ENCODE data around the gene NISCH. TPM values are rescaled to one million over a fixed set of nuclear protein-coding genes. Genes with fewer than 3 reads are reported as not detected.

NISCH gene
- polyA plus RNA-seq, 3 donors, result 9.7 to 106 (median 13.1) TPM

- Histone ChIP-seq H3K27me3 (ENCODE audit: control insufficient read depth in 2 of 2, insufficient read depth in 2 of 2, low read length in 2 of 2) (no peaks in the 10 kb centered on the region), H3K4me3 (replicated peaks in 1 of 3; ENCODE audit: low read depth in 2 of 3, low read length in 3 of 3) (no peak overlapping the region), H3K9me3 (replicated peaks in 1 of 2; ENCODE audit: control insufficient read depth in 1 of 2, insufficient read depth in 1 of 2, low read length in 2 of 2) (no peaks in the 10 kb centered on the region), H3K79me2 (ENCODE audit: insufficient read depth, low read length) (no peaks in the 10 kb centered on the region), H3K4me2 (replicated peaks; ENCODE audit: extremely low read depth, low read length, poor library complexity, severe bottlenecking) (no peak overlapping the region), H3K9ac (ENCODE audit: insufficient read depth, low read length, poor library complexity, severe bottlenecking) (no peak overlapping the region), H3K27ac (ENCODE audit: low read depth in 1 of 2, low read length in 2 of 2) (no peak overlapping the region), H2AFZ (ENCODE audit: insufficient read depth, low read depth, low read length, poor library complexity, severe bottlenecking) (no peak overlapping the region), H3K36me3 (replicated peaks in 1 of 2; ENCODE audit: control insufficient read depth in 1 of 2, insufficient read depth in 2 of 2, low read length in 2 of 2) (peaks cover 99% of the 10 kb centered on the region in 2 donors), H3K4me1 (ENCODE audit: control insufficient read depth in 1 of 2, insufficient read depth in 2 of 2, low read length in 2 of 2) (no peaks in the 10 kb centered on the region), H4K20me1 (ENCODE audit: insufficient read depth, low read length) (peaks cover 15% of the 10 kb centered on the region)
- no peak overlapping the region for H3K27ac Mint-ChIP-seq
- H3K9me3 Mint-ChIP-seq, result no peaks in the 10 kb centered on the region
- 94% methylated on average over 3 of the region's 11 CpGs for WGBS (ENCODE audit: insufficient coverage)
- H3K27me3 Mint-ChIP-seq (ENCODE audit: low read depth in 3 of 3), result peaks cover 0 to 5% (median 3%) of the 10 kb centered on the region in 3 donors
- no peak for DNase-seq
- H3K4me1 Mint-ChIP-seq, result no peaks in the 10 kb centered on the region
- H3K4me3 Mint-ChIP-seq, result no peak overlapping the region
- TF ChIP-seq CTCF (IDR thresholded peaks at IDR 0.05), result no peak
- intact Hi-C loops (cut with micrococcal nuclease), result no loop called here
- H3K36me3 Mint-ChIP-seq, result peaks cover 84 to 97% of the 10 kb centered on the region in 2 donors
Observed at GRCh38 chr3:52514576-52514975, 59.2 kb downstream of the NISCH start.

GRCh38 chr3:52515192-52515591, 59.8 kb downstream of the NISCH start:
- Histone ChIP-seq H3K4me3 (replicated peaks in 1 of 3; ENCODE audit: low read depth in 2 of 3, low read length in 3 of 3) (no peak overlapping the region), H3K27ac (ENCODE audit: low read depth in 1 of 2, low read length in 2 of 2) (peak overlapping the region in 1 of 2 donors; percentile 20), H3K27me3 (ENCODE audit: control insufficient read depth in 2 of 2, insufficient read depth in 2 of 2, low read length in 2 of 2) (no peaks in the 10 kb centered on the region), H3K9me3 (replicated peaks in 1 of 2; ENCODE audit: control insufficient read depth in 1 of 2, insufficient read depth in 1 of 2, low read length in 2 of 2) (no peaks in the 10 kb centered on the region), H3K4me2 (replicated peaks; ENCODE audit: extremely low read depth, low read length, poor library complexity, severe bottlenecking) (no peak overlapping the region), H2AFZ (ENCODE audit: insufficient read depth, low read depth, low read length, poor library complexity, severe bottlenecking) (no peak overlapping the region), H3K79me2 (ENCODE audit: insufficient read depth, low read length) (no peaks in the 10 kb centered on the region), H4K20me1 (ENCODE audit: insufficient read depth, low read length) (peaks cover 16% of the 10 kb centered on the region), H3K9ac (ENCODE audit: insufficient read depth, low read length, poor library complexity, severe bottlenecking) (no peak overlapping the region), H3K36me3 (replicated peaks in 1 of 2; ENCODE audit: control insufficient read depth in 1 of 2, insufficient read depth in 2 of 2, low read length in 2 of 2) (peaks cover 99% of the 10 kb centered on the region in 2 donors), H3K4me1 (ENCODE audit: control insufficient read depth in 1 of 2, insufficient read depth in 2 of 2, low read length in 2 of 2) (no peaks in the 10 kb centered on the region)
- no peaks in the 10 kb centered on the region for H3K9me3 Mint-ChIP-seq
- no peak overlapping the region for H3K4me3 Mint-ChIP-seq
- no peak for DNase-seq
- H3K27ac Mint-ChIP-seq, result peak overlapping the region in 4 of 7 donors; percentile 15 to 45 (median 34)
- 90% methylated on average over 4 of the region's 6 CpGs for WGBS (ENCODE audit: insufficient coverage)
- H3K36me3 Mint-ChIP-seq, result peaks cover 84 to 97% of the 10 kb centered on the region in 2 donors
- H3K4me1 Mint-ChIP-seq, result no peaks in the 10 kb centered on the region
- H3K27me3 Mint-ChIP-seq (ENCODE audit: low read depth in 3 of 3), result peaks cover 0 to 5% (median 3%) of the 10 kb centered on the region in 3 donors
- TF ChIP-seq CTCF (IDR thresholded peaks at IDR 0.05), result no peak
- intact Hi-C loops (cut with micrococcal nuclease), result no loop called here

All from CD14-positive monocyte (primary cell).